AG10803 (cell line): Measurements from ENCODE around the gene BRD1.

Experiments
- DNase-seq: peaks from one replicate; pipeline ENCODE4 v3.0.0; 2010; ENCODE audit warnings: low read depth
- H3K4me3 ChIP-seq: 2 replicates; pipeline ENCODE4 v1.5.1; 2011; ENCODE audit warnings: mild to moderate bottlenecking, low read length, control low read depth
- TF ChIP-seq, protein P1 (sequence below): conservative IDR thresholded peaks from 2 replicates; pipeline ENCODE4 v1.5.1; 2011; ENCODE audit warnings: mild to moderate bottlenecking, low read length, control low read depth, inconsistent platforms

Gene BRD1

DNA sequence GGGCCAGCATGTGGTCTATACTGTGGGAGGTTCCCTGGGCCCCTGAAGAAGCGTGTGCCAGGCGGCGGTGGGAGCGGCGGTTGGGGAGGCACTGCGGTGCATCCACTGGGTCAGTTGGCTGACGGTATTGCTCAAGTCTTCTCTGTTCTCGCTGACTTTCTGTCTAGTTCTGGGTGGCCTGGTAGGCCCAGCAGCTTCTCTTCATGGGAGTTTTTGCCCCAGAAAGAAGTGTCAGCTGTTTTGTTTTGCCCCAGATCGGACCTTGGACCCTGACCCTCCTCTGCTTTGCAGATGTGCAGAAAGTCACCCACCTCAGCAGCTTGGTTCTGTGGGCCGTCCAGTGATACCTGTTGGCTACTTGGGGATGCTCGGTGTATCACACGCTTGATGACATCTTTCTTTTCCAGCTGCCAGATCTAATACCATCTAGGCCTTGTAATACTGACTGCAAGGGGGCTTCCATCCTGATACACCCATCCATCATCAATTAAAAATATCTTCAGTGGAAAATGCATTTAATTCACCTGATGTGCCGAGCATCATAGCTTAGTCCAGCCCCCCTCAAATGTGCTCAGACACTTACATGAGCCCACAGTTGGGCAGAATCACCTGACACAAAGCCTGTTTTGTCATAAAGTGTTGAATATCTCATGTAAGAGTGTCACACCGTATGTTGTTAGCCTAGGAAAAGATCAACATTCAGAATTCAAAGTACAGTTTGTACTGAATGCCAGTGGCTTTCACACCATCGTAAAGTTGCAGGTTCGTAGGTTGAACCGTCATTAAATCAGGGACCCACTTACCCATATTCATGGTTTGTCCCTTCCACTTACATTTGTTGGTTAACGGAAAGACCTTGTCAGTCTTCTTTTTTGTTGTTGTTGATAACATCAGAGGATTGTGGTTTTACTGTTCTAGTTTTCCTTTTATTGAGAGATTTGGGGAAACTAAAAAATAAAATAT lies 39.9 kb upstream of the BRD1 start:
- no peak for DNase-seq
- TF ChIP-seq, protein P1, sequence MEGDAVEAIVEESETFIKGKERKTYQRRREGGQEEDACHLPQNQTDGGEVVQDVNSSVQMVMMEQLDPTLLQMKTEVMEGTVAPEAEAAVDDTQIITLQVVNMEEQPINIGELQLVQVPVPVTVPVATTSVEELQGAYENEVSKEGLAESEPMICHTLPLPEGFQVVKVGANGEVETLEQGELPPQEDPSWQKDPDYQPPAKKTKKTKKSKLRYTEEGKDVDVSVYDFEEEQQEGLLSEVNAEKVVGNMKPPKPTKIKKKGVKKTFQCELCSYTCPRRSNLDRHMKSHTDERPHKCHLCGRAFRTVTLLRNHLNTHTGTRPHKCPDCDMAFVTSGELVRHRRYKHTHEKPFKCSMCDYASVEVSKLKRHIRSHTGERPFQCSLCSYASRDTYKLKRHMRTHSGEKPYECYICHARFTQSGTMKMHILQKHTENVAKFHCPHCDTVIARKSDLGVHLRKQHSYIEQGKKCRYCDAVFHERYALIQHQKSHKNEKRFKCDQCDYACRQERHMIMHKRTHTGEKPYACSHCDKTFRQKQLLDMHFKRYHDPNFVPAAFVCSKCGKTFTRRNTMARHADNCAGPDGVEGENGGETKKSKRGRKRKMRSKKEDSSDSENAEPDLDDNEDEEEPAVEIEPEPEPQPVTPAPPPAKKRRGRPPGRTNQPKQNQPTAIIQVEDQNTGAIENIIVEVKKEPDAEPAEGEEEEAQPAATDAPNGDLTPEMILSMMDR = no peak

DNA sequence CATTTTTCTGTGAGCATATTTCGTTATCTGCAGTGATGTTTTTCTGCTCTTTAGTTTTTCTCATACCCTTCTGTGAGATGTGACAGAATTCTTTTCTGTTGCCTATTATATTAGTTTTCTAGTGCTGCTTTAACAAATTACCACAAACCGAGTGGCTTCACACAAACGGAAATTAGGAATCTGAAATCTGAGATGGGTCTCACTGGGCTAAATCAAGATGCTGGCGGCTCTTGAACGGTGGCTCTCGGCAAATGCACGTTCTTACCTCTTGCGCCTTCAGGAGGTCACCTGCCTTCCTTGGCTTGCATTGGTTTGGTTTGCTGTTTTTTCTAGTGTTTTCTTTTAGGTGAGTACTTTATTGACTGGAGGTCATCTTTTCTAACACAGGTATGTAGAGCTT lies 39.0 kb upstream of the BRD1 start:
- H3K4me3 ChIP-seq = no peak overlapping the region
- TF ChIP-seq, protein P1 = no peak
- DNase-seq = no peak

More for the DNA sequence above, 39.9 kb upstream of the BRD1 start:
- no peak overlapping the region for H3K4me3 ChIP-seq

DNA sequence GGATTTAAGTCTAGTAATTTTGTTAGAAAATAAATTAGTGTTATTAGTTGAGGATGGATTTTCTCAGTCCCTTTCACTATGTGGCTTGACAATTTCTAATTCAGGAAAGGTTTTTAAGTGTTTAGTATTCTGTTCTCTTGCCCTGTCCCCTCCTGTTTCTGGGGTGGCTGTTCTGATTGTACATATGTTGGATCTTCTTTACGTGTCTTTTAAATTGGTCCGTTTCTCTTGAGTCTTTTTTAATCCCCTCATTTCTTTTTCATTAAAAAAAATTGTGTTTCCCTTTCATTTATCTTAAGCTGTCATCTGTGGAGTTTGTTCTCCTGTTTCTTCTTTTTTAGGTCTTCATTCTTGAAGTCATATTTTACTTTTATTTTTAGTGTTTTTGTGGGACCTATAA lies 38.5 kb upstream of the BRD1 start:
- no peak for DNase-seq
- TF ChIP-seq, protein P1 = no peak
- H3K4me3 ChIP-seq = no peak overlapping the region

DNA sequence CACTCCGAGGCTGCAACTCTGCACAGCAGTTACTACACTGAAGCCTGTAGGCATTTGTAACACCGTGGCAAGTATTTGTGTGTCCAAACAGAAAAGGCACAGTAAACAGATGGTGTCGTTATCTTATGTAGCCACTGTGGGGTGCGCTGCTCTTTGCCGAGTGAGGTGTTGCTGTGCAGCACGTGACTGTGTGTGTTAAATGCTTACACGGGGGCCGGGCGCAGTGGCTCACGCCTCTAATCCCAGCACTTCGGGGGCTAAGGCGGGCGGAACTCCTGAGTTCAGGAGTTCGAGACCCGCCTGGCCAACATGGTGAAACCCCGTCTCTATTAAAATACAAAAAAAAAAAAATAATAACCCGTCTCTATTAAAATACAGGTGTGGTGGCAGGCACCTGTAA lies 37.5 kb upstream of the BRD1 start:
- TF ChIP-seq, protein P1 = no peak
- no peak for DNase-seq
- H3K4me3 ChIP-seq = no peak overlapping the region

DNA sequence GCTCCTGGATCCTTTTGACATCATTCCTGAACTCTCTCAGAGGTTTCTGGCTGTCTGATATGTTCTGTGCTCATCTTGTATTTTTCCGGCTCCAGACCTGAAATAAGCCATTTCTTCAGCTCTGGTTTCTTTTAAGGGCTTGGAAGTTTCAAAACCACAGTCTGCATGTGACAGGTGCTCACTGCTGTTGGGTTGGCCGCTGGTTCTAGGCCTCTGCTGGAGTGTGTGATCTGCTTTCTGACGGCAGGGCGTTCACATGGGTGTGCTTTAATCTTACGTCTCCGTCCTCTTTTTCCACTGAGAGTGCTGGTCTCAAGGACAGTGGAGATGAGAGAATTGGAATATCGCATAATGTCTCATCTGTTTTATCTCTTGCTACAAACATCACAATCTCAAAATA lies 36.3 kb upstream of the BRD1 start:
- no peak for DNase-seq
- TF ChIP-seq, protein P1 = no peak
- H3K4me3 ChIP-seq = no peak overlapping the region

DNA sequence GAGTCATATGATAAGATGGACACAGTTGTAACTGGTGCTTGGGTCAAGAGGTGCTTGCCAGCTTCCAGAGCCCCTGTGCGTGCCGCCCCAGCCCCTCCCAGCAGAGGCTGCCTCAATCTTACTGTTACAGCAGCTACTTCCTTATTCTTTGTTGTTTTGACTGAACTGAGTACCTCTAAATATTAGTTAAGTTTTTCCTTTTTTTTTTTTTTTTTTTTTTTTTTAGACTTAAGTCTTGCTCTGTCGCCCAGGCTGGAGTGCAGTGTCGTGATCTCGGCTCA lies 34.8 kb upstream of the BRD1 start:
- TF ChIP-seq, protein P1 = no peak
- no peak for DNase-seq

More for the DNA sequence above, 34.8 kb upstream of the BRD1 start:
- H3K4me3 ChIP-seq = no peak overlapping the region
